ENCODE measurements around the gene CKAP5. TPM values are rescaled to one million over a fixed set of nuclear protein-coding genes. Genes with fewer than 3 reads are reported as not detected.
A peak's percentile ranks its signal among the peaks of the same experiment; 100 is the strongest.
"Not testable (repeated sequence)": the region's sequence is repeated elsewhere in the genome, so short reads cannot be mapped to it uniquely, and the experiment has no call there.

CKAP5 gene
- total RNA-seq, 2 donors from 2014 or later = 30.9 to 43.2 TPM

- peaks cover 0 to 6% of the 10 kb centered on the region in 2 donors for H3K4me1 ChIP-seq
- peak overlapping the region; percentile 37 to 50 for H3K27ac ChIP-seq
- TF ChIP-seq CTCF (IDR thresholded peaks at IDR 0.05) = no peak
- peaks cover 26% of the 10 kb centered on the region for H3K36me3 ChIP-seq
- H3K4me3 ChIP-seq = no peak overlapping the region
- DNase-seq (ENCODE audit: low spot score) = no peak
- H3K9me3 ChIP-seq = no peaks in the 10 kb centered on the region
- H3K27me3 ChIP-seq = no peaks in the 10 kb centered on the region
Measured at GRCh38 chr11:46801694-46802470, 44.2 kb downstream of the CKAP5 start.

- no peak overlapping the region for H3K4me3 ChIP-seq
- TF ChIP-seq CTCF (IDR thresholded peaks at IDR 0.05) = no peak
- no peak overlapping the region for H3K27ac ChIP-seq
- no peaks in the 10 kb centered on the region for H3K27me3 ChIP-seq
- H3K36me3 ChIP-seq = peaks cover 43% of the 10 kb centered on the region
- no peak for DNase-seq (ENCODE audit: low spot score)
- no peaks in the 10 kb centered on the region for H3K9me3 ChIP-seq
- H3K4me1 ChIP-seq = peaks cover 0 to 6% of the 10 kb centered on the region in 2 donors
Measured at GRCh38 chr11:46800177-46800576, 45.9 kb downstream of the CKAP5 start.

GRCh38 chr11:46799725-46800124, 46.4 kb downstream of the CKAP5 start:
- H3K4me3 ChIP-seq; H3K9me3 ChIP-seq; DNase-seq (ENCODE audit: low spot score); H3K27me3 ChIP-seq; H3K27ac ChIP-seq; H3K4me1 ChIP-seq: not testable (repeated sequence)
- H3K36me3 ChIP-seq = peaks cover 44% of the 10 kb centered on the region

GRCh38 chr11:46778416-46778815, 67.7 kb downstream of the CKAP5 start:
- no peak for DNase-seq (ENCODE audit: low spot score)

GRCh38 chr11:46776878-46777277, 69.2 kb downstream of the CKAP5 start:
- no peak for DNase-seq (ENCODE audit: low spot score)
- Histone ChIP-seq H3K4me3 (no peak overlapping the region), H3K27ac (no peak overlapping the region), H3K9me3 (no peaks in the 10 kb centered on the region), H3K4me1 (no peaks in the 10 kb centered on the region), H3K27me3 (no peaks in the 10 kb centered on the region), H3K36me3 (peaks cover 70% of the 10 kb centered on the region)
- no peak for TF ChIP-seq CTCF (IDR thresholded peaks at IDR 0.05)

More at GRCh38 chr11:46778416-46778815, 67.7 kb downstream of the CKAP5 start:
- Histone ChIP-seq H3K27ac (no peak overlapping the region), H3K36me3 (peaks cover 73% of the 10 kb centered on the region), H3K4me3 (no peak overlapping the region), H3K27me3 (no peaks in the 10 kb centered on the region), H3K4me1 (no peaks in the 10 kb centered on the region), H3K9me3 (no peaks in the 10 kb centered on the region)
- no peak for TF ChIP-seq CTCF (IDR thresholded peaks at IDR 0.05)

- Histone ChIP-seq H3K27ac (no peak overlapping the region), H3K4me3 (no peak overlapping the region), H3K4me1 (no peaks in the 10 kb centered on the region), H3K36me3 (peaks cover 63% of the 10 kb centered on the region), H3K9me3 (no peaks in the 10 kb centered on the region), H3K27me3 (no peaks in the 10 kb centered on the region)
- DNase-seq (ENCODE audit: low spot score) = no peak
- no peak for TF ChIP-seq CTCF (IDR thresholded peaks at IDR 0.05)
Measured at GRCh38 chr11:46769636-46770221, 76.4 kb downstream of the CKAP5 start.
